Measurements from ENCODE around the gene BTN3A1.

The BTN3A1 gene

GRCh38 chr6:26420688-26421171 lies 18.7 kb downstream of the BTN3A1 start (continued):
- TF ChIP-seq, protein P1, sequence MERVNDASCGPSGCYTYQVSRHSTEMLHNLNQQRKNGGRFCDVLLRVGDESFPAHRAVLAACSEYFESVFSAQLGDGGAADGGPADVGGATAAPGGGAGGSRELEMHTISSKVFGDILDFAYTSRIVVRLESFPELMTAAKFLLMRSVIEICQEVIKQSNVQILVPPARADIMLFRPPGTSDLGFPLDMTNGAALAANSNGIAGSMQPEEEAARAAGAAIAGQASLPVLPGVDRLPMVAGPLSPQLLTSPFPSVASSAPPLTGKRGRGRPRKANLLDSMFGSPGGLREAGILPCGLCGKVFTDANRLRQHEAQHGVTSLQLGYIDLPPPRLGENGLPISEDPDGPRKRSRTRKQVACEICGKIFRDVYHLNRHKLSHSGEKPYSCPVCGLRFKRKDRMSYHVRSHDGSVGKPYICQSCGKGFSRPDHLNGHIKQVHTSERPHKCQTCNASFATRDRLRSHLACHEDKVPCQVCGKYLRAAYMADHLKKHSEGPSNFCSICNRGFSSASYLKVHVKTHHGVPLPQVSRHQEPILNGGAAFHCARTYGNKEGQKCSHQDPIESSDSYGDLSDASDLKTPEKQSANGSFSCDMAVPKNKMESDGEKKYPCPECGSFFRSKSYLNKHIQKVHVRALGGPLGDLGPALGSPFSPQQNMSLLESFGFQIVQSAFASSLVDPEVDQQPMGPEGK (CRISPR knock-in tag; IDR thresholded peaks at IDR 0.05; ENCODE audit: borderline replicate concordance) = no peak
- TF ChIP-seq ZNF70 (CRISPR knock-in tag; IDR thresholded peaks at IDR 0.05) (no peak), ZC3H10 (CRISPR knock-in tag; IDR thresholded peaks at IDR 0.05) (no peak), OSR1 (CRISPR knock-in tag; IDR thresholded peaks at IDR 0.05) (no peak)

DNA sequence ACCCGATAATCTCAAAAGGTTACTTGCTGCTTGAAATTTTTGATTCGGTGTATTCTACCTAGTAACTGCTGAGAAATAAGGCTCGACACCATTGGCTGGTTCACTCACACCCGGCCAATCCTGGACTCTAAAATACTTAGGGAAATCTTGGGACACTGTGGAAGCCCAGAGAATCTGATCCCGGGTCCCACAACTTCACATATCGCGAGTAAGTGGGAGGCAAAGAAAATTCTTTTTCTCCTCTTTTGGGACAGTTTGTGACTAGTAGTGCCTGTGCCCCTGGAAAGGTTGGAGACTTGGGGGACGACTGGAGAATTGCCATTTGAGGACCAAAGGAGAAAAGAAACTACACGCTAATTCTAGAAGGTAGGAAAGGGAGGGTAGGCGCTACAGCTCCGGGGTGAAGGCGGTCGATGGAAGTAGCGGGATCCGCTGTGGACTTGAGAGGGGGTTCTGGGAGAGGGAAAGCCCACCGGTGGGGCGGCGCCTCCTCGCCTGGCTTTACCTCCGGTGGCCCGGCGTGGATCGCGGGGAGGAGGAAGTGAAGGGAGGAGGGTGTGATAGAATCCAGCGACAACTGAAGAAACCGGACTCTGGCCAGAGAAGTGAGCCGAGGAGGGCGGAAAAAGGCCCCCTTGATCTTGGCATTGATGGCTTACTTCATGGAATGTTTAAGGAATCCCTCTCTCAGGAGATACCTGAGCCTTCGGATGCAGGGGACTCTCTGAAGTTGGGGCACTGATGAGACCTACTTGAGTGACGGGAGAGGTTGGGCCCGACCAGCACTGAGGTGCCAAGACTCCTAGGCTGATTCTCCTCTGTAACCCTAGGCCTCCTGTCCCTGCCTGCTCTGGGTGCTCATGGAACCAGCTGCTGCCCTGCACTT lies 19.4 kb downstream of the BTN3A1 start:
- TF ChIP-seq ZNF565 (CRISPR knock-in tag; conservative IDR thresholded peaks at IDR 0.05; ENCODE audit: low read depth) = no peak
- no peak for TF ChIP-seq TSHZ2 (CRISPR knock-in tag; IDR thresholded peaks at IDR 0.05)
- no peak for TF ChIP-seq CSRNP3 (CRISPR knock-in tag; IDR thresholded peaks at IDR 0.05)
- TF ChIP-seq ZFP30 (CRISPR knock-in tag; IDR thresholded peaks at IDR 0.05) = no peak
- TF ChIP-seq TCF4 (CRISPR knock-in tag; IDR thresholded peaks at IDR 0.05; ENCODE audit: borderline replicate concordance) = no peak
- TF ChIP-seq, protein P2, sequence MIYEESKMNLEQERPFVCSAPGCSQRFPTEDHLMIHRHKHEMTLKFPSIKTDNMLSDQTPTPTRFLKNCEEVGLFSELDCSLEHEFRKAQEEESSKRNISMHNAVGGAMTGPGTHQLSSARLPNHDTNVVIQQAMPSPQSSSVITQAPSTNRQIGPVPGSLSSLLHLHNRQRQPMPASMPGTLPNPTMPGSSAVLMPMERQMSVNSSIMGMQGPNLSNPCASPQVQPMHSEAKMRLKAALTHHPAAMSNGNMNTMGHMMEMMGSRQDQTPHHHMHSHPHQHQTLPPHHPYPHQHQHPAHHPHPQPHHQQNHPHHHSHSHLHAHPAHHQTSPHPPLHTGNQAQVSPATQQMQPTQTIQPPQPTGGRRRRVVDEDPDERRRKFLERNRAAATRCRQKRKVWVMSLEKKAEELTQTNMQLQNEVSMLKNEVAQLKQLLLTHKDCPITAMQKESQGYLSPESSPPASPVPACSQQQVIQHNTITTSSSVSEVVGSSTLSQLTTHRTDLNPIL (CRISPR knock-in tag; IDR thresholded peaks at IDR 0.05; ENCODE audit: low read depth) = no peak
- no peak for TF ChIP-seq ZFP3 (CRISPR knock-in tag; IDR thresholded peaks at IDR 0.05)
- no peak for TF ChIP-seq POU6F1 (CRISPR knock-in tag; IDR thresholded peaks at IDR 0.05; ENCODE audit: borderline replicate concordance, low read depth)
- no peak for TF ChIP-seq ESRRG (CRISPR knock-in tag; IDR thresholded peaks at IDR 0.05)
- TF ChIP-seq ZC3H10 (CRISPR knock-in tag; IDR thresholded peaks at IDR 0.05) = no peak
- TF ChIP-seq ZNF70 (CRISPR knock-in tag; IDR thresholded peaks at IDR 0.05) = no peak
- TF ChIP-seq ISL1 (CRISPR knock-in tag; IDR thresholded peaks at IDR 0.05) = no peak
- no peak for TF ChIP-seq BACH2 (CRISPR knock-in tag; IDR thresholded peaks at IDR 0.05; ENCODE audit: borderline replicate concordance)
- no peak for TF ChIP-seq TOX (CRISPR knock-in tag; IDR thresholded peaks at IDR 0.05; ENCODE audit: borderline replicate concordance)
- TF ChIP-seq, protein P1 (CRISPR knock-in tag; IDR thresholded peaks at IDR 0.05; ENCODE audit: borderline replicate concordance) = no peak
- TF ChIP-seq ARNTL (CRISPR knock-in tag; IDR thresholded peaks at IDR 0.05; ENCODE audit: borderline replicate concordance, low read depth) = no peak
- peak; percentile 100 for ATAC-seq
